GM19238 (cell line): Measurements from ENCODE around the gene ARFGEF3.

ENCODE experiments used
- DNase-seq: peaks from one replicate; pipeline ENCODE4 v3.0.0; 2011; ENCODE audit warnings: low spot score; ENCODE audit not compliant: insufficient read length

The ARFGEF3 gene

DNA sequence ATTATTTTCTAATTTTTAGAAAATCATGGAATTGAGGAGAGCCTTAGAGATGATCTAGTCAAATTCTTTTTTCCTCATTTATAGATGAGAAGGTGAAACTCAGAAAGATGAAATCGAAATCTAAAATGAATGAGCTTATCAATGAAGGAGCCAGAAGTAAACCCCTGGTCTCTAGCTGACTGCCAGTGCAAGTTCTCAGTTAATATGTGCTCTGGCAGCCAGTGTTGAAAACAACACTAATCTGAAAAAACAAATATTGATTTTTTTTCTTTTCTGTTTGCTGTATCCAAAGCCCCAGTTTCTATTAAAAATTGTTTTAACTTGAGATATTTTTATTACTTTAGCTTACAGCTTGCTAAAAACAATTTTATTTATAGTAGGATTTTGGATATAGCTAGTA lies 78.0 kb downstream of the ARFGEF3 start:
- DNase-seq, result no peak

DNA sequence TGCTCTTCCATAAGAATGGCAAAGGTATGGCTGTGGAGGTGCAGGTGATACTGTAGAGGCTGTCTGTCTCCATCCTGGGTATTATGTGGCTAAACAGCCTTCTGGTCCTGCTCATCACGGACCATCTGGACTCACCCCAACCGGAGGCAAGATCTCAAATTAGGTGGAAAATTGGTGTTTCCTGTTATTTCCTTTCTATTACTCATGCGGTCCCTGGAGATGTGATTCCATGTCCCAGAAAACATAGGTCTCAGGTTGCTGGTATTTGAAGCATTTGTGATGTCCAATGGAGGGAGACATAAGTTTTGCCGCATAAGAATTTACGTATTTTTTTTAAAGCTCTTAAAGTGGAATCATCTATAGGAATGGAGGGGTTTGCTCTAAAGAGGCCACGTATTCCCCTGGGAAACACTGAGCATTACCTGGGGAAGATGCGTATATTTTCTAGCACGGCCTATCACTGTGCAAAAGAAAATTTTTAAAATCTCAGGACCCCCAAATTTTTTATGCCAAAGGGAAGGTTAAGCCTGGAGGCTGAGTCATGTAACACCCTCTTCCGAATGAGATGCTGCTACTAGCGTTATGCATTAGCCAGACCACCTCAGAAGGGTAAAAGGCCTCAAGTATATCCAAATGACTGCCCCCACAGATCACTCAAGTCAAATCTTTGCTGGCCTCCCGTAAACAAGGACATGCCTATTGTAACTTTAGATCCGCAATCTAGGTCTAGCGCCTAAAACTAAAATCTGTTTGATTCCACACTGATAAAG lies 78.9 kb downstream of the ARFGEF3 start:
- DNase-seq, result no peak

DNA sequence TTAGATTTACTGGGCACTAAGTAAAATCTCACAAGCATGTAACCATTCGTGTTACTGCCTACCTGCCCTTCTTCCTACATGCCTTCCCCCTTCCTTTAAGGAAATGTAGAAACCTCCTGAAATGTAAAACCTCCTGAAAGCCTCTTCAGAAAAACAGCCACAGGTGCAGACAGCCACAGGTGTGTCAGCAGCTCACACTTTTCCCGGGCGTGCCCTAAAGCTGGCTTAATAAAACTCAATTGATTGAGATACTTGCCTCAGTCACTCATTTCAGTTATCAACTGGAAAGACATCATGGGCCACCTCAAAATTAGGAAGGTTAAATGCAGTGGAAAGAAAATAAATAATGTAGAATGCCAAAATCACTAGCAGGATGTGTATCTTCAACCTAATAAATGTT lies 79.6 kb downstream of the ARFGEF3 start:
- DNase-seq, result no peak

DNA sequence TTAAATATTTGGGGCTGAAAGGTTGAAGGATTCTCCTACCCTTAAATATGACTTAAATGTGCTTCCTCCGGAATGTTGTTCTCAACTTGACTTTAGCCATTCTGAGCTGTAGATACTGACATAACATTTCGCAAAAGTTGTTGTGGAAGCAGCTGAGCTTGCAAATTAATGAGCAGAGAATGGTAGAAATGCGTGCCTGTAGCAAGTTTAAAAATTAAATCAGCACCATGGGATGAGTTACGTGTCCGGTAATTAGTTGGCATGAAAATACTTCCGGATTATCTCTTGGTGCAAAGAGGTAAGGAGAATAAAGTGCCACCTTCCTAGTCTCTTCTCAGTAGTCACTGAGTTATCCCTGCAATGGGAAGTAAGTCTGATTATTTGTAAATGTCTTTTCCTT lies 80.2 kb downstream of the ARFGEF3 start:
- no peak for DNase-seq

DNA sequence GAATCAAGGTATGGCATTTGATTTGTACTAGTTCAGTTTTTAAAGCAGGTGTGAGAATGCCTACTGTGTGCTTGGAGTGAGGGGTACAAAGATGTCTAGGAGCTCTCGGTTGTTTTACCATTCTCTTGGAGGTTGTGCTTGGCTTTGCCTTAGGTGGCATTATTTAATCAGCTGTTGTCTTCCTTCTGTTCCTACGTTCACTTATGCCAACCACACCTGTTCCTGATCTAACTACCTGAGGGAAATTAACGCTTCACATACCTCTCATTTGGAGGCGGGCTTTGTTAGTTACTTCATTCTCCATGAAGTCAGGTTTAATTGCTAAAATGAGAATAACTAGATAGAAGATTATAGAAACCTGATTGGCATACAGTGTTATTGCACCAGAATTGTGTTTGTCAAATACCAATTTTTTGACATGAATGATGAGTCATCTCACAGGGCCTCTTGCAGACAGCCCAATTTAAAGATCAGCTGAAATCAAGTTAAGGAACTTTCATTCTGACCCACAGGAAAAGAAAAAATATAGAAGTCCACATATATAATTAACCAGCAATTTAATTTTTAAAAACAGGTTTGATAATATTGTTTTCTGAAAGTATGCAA lies 81.4 kb downstream of the ARFGEF3 start:
- DNase-seq, result no peak

DNA sequence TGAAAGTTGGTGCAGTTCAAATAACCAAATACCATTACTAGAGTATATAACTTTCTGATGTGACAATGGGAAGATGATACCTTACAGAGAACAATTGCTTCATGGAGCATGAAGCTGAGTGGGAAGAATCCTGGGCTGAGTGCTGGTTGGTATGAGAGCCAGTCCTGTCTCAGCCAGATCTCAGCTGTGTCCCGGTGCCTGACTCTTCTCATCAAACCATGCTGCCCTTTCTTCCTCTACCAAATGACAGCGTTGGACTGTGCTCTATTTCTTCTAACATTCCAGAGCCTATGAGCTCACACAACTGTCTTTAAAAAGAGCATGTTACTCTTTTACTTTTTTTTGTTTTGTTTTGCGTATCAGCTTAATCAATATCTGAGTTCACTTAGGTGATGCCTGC lies 84.0 kb downstream of the ARFGEF3 start:
- no peak for DNase-seq

DNA sequence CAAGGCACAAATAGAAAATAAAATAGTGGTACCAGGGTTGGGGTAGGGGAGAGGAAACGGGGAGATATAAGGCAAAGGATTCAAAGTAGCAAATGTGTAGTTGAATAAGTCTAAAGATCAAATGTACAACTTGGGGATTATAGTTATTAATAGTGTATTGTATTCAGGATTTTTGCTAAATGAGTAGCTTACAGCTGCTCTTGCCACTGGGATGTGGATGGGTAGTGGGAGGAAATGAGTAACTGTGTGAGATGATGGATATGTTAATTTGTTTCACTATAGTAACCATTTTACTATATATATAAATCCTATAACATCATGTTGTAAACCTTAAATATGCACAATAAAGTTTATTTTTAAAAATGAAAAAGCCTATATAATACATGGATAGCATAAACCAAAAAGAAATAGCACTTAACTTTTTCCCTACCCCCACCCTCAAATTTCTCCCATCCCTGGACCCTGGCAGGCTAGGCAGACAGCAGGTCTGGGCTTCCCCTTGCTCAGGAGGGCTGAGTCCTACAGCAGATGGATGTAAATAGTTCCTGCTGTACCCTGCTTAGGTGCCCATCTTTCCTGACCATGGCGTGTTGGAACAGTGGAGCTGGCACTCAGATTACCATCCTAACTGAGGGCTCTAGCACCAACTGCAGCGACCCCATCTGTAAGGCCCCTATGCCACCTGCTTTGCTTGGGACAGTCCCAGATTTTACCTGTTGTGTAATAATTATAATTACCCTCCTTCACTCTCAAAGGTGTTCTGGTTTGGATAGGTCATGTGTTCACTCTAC lies 85.1 kb downstream of the ARFGEF3 start:
- DNase-seq, result no peak

DNA sequence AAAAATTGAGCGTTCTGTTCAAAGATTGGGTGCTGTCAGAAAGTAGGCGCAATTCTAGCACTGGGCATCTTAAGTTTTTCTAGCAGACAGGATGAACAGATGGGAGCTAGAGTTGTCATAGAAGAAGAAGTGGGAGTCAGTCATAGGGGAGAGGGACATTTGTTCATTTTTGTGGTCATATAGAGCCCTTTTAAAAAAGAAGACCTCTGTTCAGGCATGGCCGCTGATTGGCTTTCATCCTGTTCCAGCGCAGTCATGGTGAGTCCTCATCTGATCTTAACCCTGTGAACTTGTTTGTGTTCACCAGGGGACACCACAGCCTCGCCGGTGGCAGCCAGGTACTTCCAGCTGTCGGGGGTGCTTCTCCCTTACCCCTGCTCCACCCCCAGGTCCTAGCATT lies 86.3 kb downstream of the ARFGEF3 start:
- no peak for DNase-seq

DNA sequence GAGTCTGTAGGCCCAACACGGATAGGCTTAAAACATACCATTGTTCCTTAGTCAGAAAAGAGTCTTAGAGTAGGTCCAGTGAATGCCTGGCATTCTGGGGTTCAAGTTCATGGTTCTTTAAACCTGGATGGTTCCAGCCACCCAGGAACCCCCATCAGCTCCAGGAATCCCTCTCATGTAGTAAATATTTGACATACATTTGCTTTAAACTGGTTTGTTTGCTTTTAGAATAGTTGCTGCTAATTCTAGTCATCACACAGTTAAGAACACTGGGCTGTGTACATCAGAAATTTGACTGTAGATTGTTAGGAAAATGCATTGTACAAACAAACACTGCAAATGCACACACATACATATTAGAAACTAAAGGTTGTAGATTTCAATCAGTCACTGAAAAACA lies 87.1 kb downstream of the ARFGEF3 start:
- no peak for DNase-seq

DNA sequence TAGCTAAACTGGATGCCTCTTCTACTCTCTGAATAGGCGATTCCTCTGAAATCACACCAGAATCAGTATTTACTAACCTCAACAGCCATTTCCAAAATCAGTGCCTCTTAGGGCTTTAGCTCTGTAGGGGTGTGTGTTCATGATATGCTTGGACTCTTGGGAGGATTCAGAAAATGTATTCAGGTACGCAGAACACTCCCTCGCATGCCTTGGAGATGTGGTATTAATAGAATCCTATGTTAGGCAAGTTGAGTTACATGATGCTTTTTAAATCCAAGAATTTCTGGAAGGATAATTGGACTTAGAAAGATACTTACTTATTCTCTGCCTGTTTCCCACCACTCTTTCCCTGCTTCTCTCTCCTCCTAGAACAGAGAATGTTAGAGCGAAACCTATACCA lies 88.3 kb downstream of the ARFGEF3 start:
- DNase-seq, result no peak

DNA sequence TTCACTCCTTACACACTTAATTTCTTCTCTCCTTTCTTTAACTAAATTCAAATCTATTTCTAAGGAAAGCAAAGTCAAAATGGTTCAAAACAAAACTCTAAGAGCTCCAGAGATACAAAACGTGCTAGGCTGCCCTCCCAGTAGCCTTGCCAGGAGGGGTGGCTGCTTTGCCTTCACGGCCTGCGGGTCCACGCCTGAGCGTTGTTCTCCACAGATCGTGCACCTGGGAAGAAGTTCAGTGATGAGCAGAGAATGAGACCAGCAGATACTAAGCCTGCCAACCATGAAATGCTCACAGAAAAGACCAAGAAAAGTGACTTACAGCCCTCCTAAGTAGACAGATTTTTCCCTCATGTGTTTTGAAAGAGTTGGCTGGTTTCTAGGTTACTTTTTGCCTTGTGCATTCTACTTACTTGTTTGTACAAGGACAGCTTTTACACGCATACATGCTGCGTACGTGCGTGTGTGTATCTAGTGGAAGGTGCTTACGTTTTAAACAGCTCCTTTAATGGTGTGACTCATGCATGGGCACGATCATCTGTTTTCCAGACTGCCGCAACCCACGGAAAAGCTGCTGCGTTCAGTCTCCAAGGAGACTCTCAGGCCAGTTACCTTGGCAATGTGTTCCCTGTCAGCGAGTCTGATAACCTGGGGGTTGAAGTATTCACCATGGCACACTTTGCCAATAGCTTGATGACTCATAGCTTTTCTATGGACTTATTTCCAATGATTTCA lies 88.9 kb downstream of the ARFGEF3 start:
- no peak for DNase-seq

DNA sequence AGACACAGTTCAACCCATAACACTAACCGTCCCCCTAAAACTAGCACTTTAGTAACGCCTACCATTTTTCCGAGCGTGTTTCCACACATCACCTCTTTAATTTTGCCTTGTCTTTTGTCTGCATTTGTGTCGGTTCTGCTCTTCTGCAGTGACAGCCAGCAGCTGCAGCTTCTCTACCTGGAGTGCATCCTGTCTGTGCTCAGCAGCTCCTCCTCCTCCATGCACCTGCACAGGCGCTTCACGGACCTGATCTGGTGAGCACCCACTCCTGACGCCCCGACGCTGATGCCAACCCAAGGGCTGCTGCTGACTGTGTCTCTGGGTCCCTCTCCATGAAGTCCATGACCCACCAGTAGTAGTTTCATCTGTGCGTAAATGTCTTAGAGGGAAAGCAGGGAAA lies 92.0 kb downstream of the ARFGEF3 start:
- DNase-seq, result no peak

DNA sequence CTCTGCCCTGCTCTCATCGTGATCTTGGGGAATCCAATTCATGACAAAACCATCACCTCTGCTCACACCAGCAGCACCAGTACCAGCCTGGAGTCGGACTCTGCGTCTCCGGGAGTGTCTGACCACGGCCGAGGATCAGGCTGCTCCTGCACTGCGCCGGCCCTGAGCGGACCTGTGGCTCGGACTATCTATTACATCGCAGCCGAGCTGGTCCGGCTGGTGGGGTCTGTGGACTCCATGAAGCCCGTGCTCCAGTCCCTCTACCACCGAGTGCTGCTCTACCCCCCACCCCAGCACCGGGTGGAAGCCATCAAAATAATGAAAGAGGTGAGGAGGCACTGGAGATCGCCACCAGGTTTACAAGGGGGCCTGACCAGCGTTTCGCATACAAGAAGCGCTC lies 93.7 kb downstream of the ARFGEF3 start:
- no peak for DNase-seq

DNA sequence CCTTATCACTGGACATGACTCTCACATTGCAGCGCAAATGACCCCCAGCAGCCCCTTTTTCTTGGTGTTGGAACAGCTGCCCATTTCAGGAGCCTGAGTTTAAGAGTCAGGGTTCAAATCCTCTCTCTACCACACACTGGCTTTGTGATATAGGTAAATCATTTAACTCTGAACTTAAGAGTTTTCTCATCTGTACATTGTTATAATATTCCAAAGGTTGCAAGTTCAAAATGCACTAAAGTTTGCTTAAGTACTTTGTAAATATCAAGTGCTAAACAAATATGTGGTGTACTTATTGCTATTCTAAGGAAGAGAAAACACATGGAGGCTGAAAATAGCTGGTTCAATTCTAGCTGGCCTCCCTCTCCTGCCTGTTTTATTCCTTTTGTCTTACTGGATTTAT lies 95.9 kb downstream of the ARFGEF3 start:
- DNase-seq, result no peak

DNA sequence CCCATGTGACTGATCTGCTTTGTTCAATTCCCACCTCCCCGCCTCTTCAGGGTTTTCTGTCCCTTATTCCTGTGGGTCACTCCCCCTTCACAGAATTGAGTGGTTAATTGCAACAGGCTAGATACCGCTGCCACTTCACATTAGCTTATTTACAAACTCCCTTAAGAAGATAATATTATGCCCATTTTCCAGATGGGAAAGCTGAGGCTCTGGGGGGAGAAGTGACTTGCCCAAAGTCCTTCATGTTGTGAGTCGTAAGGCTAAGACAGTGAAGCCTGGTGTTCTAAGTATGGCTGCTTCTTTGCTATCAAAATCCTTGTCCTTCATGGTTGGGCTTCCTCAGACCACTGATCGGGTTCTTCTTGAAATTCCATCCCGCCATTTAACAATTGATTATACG lies 96.5 kb downstream of the ARFGEF3 start:
- no peak for DNase-seq

DNA sequence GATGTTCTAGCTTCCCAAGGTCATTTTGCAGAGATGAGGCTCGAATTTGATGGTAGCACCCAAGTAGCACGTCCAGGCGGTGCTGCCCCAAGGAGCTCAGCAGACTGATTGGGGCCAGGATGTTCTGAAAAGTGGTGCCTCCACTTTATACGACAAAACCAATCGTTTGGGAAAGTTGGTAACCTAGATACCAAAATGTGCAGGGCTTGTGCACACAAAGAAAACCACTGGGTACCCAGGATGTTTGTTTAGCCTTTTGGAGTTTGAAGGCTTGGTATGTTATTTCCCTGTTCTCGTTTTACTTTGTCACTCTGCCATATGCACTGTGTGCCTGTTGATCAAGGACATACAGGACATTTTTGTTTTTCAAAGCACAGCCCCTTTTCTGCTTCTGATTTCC lies 97.3 kb downstream of the ARFGEF3 start:
- DNase-seq, result no peak

DNA sequence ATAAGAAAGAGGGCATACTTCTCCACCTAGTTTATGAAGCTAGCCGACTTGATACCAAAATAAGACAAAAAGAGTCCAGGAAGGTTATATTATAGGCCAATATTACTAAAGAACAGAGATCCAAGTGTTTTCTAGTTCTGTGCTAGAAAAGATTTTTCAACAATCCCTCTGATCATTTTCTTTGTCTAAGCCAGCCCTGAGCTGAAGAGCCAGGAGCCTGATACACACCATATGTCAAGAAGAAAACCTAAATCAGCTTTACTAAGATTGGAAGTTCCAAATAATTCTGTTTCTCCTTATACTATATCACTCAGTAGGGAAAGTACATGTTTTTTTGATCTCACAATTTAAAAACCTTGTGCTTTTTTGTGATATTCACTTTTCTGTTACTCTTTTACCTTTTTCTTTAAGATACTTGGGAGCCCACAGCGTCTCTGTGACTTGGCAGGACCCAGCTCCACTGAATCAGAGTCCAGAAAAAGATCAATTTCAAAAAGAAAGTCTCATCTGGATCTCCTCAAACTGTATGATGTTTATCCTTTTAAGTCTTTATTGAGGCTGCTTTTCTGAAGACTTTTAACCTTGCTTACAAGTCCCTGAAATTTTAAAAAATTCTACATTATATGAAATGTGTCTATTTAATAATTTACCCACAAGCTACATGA lies 99.5 kb downstream of the ARFGEF3 start:
- DNase-seq, result no peak

DNA sequence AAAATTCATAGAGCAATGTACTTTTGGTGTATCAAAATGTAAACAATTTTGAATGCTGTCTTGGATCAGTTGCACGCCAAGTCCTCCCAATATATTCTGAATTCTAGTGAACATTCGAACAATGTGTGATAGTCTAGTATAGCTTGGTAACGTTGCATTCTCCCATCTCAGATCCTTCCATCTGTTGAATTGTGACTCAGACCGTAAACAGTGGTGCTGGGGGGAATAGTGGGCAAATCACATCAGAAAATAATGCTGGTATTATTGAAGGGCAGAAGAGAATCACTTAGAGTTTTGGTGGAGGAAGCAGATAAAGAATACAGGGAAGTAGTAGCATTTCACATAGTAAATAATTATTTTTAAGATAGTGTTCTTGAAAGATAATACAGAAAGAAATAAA lies 102.2 kb downstream of the ARFGEF3 start:
- DNase-seq, result no peak

DNA sequence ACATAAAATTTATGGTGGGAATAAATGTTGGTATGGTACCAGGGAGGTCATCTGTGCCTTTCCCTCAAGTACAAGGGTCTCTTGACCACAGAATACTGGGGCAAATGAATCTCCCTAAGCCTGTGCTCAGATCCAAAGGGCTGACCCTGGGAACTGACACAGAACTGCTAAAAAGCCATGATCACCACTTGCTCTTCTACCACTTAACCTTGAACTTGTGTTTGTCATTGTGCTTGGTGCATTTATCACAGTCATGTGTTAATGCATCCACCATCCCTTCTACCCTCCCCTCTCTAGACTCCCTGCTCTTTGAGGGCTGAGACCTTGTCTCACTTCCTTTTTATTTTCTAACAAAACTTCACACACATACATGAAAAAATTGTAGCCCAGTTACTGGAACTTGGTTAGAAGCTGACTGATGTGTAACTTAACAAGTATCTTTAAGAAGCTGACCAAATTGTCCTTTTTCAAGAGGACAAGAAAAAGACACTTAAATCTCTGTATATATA lies 102.7 kb downstream of the ARFGEF3 start:
- DNase-seq, result no peak

DNA sequence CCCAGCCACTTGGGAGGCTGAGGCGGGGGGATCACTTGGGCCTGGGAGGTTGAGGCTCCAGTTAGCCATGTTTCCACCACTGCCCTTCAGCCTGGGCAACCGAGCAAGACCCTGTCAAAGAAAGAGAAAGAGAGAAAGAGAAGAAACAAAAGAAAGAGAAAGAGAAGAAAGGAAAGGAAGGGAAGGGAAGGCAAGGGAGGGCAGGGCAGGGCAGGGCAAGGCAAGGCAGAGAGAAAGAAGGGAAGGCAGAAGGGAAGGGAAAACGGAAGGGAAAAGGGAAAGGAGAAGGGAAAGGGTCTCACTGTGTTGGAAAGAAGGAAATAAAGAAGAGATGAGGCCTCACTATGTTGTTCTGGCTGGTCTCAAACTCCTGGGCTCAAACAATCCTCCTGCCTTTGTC lies 104.4 kb downstream of the ARFGEF3 start:
- no peak for DNase-seq
